ENCODE results near the gene ISG20L2. TPM values are rescaled to one million over a fixed set of nuclear protein-coding genes. Genes with fewer than 3 reads are reported as not detected.

ISG20L2 gene
- total RNA-seq, 1 experiment from 2014 or later, result 41.7 TPM

DNA sequence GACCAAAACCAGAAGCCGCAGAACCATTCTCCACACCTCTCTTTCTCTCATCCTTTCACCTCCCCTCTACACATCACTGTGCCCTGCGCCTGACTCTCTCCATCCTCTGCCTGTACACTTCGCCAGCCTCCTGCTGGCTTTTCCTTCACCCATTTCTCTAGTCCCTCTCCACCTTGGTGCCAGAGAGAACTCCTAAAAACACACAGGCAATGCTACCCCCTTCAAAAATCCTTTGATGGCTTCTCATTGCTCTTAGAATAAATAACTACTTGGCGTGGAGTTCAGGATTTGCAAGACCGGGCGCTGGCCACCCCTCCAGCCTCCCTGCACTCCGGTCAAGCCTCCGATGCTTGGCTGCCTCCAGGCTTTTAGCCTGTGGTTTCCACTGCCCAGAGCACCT lies 31.8 kb downstream of the ISG20L2 start:
- H3K9me3 ChIP-seq (ENCODE audit: control insufficient read depth in 1 of 2, insufficient read depth in 1 of 2, low read depth in 1 of 2, low read length in 2 of 2), result no peaks in the 10 kb centered on the region
- no peaks in the 10 kb centered on the region for H3K27me3 ChIP-seq (ENCODE audit: insufficient read depth, low read length)
- ChIA-PET RAD21 (ENCODE audit: low non-redundant PET in 1 of 2, low total read pairs in 2 of 2, uncharacterized antibody in 2 of 2, unreplicated experiment in 2 of 2) (no interaction called here), CTCF (interaction anchor here (0.9 kb wide), 1 partner anchor 9 kb away, joined by 5 read pairs; the partner anchor contains the start of gene CRABP2), POLR2A (no interaction called here)
- no peak overlapping the region for H3K4me2 ChIP-seq (ENCODE audit: low read length)
- TF ChIP-seq, protein P1, sequence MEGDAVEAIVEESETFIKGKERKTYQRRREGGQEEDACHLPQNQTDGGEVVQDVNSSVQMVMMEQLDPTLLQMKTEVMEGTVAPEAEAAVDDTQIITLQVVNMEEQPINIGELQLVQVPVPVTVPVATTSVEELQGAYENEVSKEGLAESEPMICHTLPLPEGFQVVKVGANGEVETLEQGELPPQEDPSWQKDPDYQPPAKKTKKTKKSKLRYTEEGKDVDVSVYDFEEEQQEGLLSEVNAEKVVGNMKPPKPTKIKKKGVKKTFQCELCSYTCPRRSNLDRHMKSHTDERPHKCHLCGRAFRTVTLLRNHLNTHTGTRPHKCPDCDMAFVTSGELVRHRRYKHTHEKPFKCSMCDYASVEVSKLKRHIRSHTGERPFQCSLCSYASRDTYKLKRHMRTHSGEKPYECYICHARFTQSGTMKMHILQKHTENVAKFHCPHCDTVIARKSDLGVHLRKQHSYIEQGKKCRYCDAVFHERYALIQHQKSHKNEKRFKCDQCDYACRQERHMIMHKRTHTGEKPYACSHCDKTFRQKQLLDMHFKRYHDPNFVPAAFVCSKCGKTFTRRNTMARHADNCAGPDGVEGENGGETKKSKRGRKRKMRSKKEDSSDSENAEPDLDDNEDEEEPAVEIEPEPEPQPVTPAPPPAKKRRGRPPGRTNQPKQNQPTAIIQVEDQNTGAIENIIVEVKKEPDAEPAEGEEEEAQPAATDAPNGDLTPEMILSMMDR (IDR thresholded peaks at IDR 0.05 in 2 of 3, conservative IDR thresholded peaks at IDR 0.05 in 1 of 3; ENCODE audit: borderline replicate concordance in 1 of 3, insufficient read depth in 1 of 3, low read depth in 2 of 3, low read length in 2 of 3), result no peak
- TF ChIP-seq, protein P2, sequence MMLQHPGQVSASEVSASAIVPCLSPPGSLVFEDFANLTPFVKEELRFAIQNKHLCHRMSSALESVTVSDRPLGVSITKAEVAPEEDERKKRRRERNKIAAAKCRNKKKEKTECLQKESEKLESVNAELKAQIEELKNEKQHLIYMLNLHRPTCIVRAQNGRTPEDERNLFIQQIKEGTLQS (IDR thresholded peaks at IDR 0.05), result no peak
- TF ChIP-seq EZH2phosphoT487 (IDR thresholded peaks at IDR 0.05; ENCODE audit: borderline replicate concordance) (no peak), SRF (IDR thresholded peaks at IDR 0.05; ENCODE audit: low read depth) (no peak), EGR1 (IDR thresholded peaks at IDR 0.05; ENCODE audit: low read depth) (no peak), RAD21 (IDR thresholded peaks at IDR 0.05; ENCODE audit: low read depth) (no peak)
- TF ChIP-seq, protein P3, sequence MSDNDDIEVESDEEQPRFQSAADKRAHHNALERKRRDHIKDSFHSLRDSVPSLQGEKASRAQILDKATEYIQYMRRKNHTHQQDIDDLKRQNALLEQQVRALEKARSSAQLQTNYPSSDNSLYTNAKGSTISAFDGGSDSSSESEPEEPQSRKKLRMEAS (IDR thresholded peaks at IDR 0.05), result no peak
- H3K9me2 ChIP-seq (ENCODE audit: insufficient read depth), result no peaks in the 10 kb centered on the region
- H3K36me3 ChIP-seq (ENCODE audit: control insufficient read depth in 1 of 2, insufficient read depth in 2 of 2, low read length in 2 of 2), result peaks cover 22 to 24% of the 10 kb centered on the region in 2 experiments; a peak in 3 of 4 replicates
- BruUV-seq (replicated peaks), result no TSS peak
- no peak overlapping the region for H3K9ac ChIP-seq (ENCODE audit: low read length)
- no peak overlapping the region for H3K27ac ChIP-seq (ENCODE audit: low read depth, low read length)
- no peak overlapping the region for H2AFZ ChIP-seq (ENCODE audit: low read depth, low read length, poor library complexity, severe bottlenecking)
- intact Hi-C loops (cut with micrococcal nuclease), result no loop called here
- DNase-seq (ENCODE audit: low read depth, low spot score), result no peak
- no peak overlapping the region for H3K4me3 ChIP-seq (replicated peaks in 1 of 2; ENCODE audit: low read depth in 1 of 2, low read length in 2 of 2)
- ATAC-seq, result no peak
- H4K20me1 ChIP-seq (ENCODE audit: insufficient read depth), result no peaks in the 10 kb centered on the region
- H3K4me1 ChIP-seq (ENCODE audit: control insufficient read depth in 1 of 2, insufficient read depth in 2 of 2, low read length in 2 of 2), result peaks cover 29 to 36% of the 10 kb centered on the region in 2 experiments
- 0 out of 2 replicates have a peak, but pooled peaks cover 4% of the 10 kb centered on the region for H3K79me2 ChIP-seq (ENCODE audit: insufficient read depth, low read length)

DNA sequence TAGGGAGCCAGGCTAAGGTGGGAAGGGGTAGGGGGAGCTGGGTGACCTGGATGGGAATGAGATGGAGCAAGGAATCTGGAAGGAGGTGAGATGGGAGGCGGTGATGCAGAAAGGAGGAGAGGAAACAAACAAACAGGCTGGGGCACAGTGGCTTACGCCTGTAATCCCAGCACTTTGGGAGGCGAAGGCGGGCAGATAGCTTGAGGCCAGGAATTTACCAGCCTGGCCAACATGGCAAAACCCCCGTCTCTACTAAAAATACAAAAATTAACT lies 33.9 kb downstream of the ISG20L2 start:
- Histone ChIP-seq H4K20me1 (ENCODE audit: insufficient read depth) (no peaks in the 10 kb centered on the region), H3K27ac (ENCODE audit: low read depth, low read length) (peak overlapping the region; percentile 72; the same call in 1 of the 2 replicates), H3K4me2 (ENCODE audit: low read length) (peak overlapping the region; percentile 84; the same call in 1 of the 2 replicates), H3K9ac (ENCODE audit: low read length) (peak overlapping the region; percentile 40), H3K9me3 (ENCODE audit: control insufficient read depth in 1 of 2, insufficient read depth in 1 of 2, low read depth in 1 of 2, low read length in 2 of 2) (no peaks in the 10 kb centered on the region), H3K9me2 (ENCODE audit: insufficient read depth) (no peaks in the 10 kb centered on the region), H3K4me3 (replicated peaks in 1 of 2; ENCODE audit: low read depth in 1 of 2, low read length in 2 of 2) (no peak overlapping the region), H3K79me2 (ENCODE audit: insufficient read depth, low read length) (no peaks in the 10 kb centered on the region), H2AFZ (ENCODE audit: low read depth, low read length, poor library complexity, severe bottlenecking) (no peak overlapping the region), H3K4me1 (ENCODE audit: control insufficient read depth in 1 of 2, insufficient read depth in 2 of 2, low read length in 2 of 2) (peaks cover 48 to 52% of the 10 kb centered on the region in 2 experiments), H3K36me3 (ENCODE audit: control insufficient read depth in 1 of 2, insufficient read depth in 2 of 2, low read length in 2 of 2) (peaks cover 8 to 12% of the 10 kb centered on the region in 2 experiments; a peak in 3 of 4 replicates), H3K27me3 (ENCODE audit: insufficient read depth, low read length) (no peaks in the 10 kb centered on the region)
- ChIA-PET CTCF (interaction anchor here (1.0 to 10.0 kb wide), 3 partner anchors 13 to 232 kb away, joined by 3 to 310 read pairs (median 9); partner anchors contain the start of gene CRABP2), POLR2A (interaction anchor here (0.7 to 4.1 kb wide), 2 partner anchors 10 to 32 kb away, joined by 3 to 36 read pairs; partner anchors contain the start of gene CRABP2), RAD21 (ENCODE audit: low non-redundant PET in 1 of 2, low total read pairs in 2 of 2, uncharacterized antibody in 2 of 2, unreplicated experiment in 2 of 2) (no interaction called here)
- intact Hi-C loops (cut with micrococcal nuclease), result no loop called here
- no TSS peak for BruUV-seq (replicated peaks)
- DNase-seq (ENCODE audit: low read depth, low spot score) (no peak), ATAC-seq (no peak)
- TF ChIP-seq ELF1 (IDR thresholded peaks at IDR 0.05; ENCODE audit: borderline replicate concordance, low read depth), result no peak
- TF ChIP-seq ZFX (IDR thresholded peaks at IDR 0.05), result no peak
- TF ChIP-seq, protein P1 (IDR thresholded peaks at IDR 0.05 in 2 of 3, conservative IDR thresholded peaks at IDR 0.05 in 1 of 3; ENCODE audit: borderline replicate concordance in 1 of 3, insufficient read depth in 1 of 3, low read depth in 2 of 3, low read length in 2 of 3), result no peak
- TF ChIP-seq, protein P2 (IDR thresholded peaks at IDR 0.05), result no peak
- TF ChIP-seq POLR2AphosphoS5 (IDR thresholded peaks at IDR 0.05; ENCODE audit: low read depth, low read length), result no peak
- TF ChIP-seq EZH2 (IDR thresholded peaks at IDR 0.05), result no peak
- no peak for TF ChIP-seq SIN3A (IDR thresholded peaks at IDR 0.05; ENCODE audit: low read depth)
- TF ChIP-seq ZNF274 (IDR thresholded peaks at IDR 0.05; ENCODE audit: low read depth, low read length), result no peak
- no peak for TF ChIP-seq TCF7L2 (IDR thresholded peaks at IDR 0.05; ENCODE audit: borderline replicate concordance, extremely low read depth, insufficient read depth, insufficient read length)
- no peak for TF ChIP-seq SP1 (IDR thresholded peaks at IDR 0.05; ENCODE audit: low read depth)
- no peak for TF ChIP-seq EGR1 (IDR thresholded peaks at IDR 0.05; ENCODE audit: low read depth)

Data from HCT116 (cell line).